GM12873 (cell line): ENCODE measurements around the gene OR14A2.

Experiments used
- TF ChIP-seq, protein P1 (sequence below): IDR thresholded peaks from 2 replicates; pipeline ENCODE4 v1.5.1; 2012; ENCODE audit warnings: low read depth, mild to moderate bottlenecking, moderate library complexity, low read length, control low read depth; ENCODE audit not compliant: insufficient read depth; ENCODE audit errors: missing control alignments

OR14A2 gene

DNA sequence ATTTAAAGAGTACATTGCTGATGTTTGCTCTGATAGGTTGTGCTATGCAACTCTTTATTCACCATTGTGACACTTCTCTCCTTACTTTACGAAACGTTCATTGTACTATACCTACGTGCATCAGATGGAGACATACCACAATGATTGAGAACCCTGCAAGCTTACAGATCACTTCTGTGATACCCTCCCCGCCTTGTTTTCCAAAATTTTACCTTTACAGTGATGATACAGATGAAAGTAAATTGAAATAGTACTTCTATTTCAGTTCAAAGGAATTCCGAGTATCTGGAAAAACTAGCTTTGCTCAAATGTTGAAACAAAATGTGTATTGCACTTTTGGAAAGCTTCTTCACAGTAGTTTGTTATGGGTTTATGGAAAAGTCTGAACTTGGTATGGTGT lies 6.2 kb downstream of the OR14A2 start:
- TF ChIP-seq, protein P1, sequence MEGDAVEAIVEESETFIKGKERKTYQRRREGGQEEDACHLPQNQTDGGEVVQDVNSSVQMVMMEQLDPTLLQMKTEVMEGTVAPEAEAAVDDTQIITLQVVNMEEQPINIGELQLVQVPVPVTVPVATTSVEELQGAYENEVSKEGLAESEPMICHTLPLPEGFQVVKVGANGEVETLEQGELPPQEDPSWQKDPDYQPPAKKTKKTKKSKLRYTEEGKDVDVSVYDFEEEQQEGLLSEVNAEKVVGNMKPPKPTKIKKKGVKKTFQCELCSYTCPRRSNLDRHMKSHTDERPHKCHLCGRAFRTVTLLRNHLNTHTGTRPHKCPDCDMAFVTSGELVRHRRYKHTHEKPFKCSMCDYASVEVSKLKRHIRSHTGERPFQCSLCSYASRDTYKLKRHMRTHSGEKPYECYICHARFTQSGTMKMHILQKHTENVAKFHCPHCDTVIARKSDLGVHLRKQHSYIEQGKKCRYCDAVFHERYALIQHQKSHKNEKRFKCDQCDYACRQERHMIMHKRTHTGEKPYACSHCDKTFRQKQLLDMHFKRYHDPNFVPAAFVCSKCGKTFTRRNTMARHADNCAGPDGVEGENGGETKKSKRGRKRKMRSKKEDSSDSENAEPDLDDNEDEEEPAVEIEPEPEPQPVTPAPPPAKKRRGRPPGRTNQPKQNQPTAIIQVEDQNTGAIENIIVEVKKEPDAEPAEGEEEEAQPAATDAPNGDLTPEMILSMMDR: no peak

DNA sequence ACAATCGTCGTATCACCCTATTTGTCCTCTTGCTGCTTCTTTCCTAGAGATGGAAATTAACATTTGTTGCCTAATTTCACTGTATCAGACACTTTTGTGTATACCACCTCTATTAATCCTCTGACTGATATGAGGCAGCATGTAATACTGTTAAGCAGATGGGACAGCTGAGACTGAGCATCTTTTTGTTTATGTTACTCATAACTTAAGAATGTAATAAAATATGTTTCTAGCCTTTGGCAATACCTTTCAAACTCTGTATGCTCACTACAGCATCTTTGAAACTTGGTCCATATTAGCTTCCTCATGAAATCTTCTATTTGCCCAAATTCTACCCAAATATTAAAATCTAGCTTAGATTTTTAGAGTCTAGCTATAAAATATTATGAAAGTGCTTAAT lies 7.2 kb downstream of the OR14A2 start:
- TF ChIP-seq, protein P1: no peak

DNA sequence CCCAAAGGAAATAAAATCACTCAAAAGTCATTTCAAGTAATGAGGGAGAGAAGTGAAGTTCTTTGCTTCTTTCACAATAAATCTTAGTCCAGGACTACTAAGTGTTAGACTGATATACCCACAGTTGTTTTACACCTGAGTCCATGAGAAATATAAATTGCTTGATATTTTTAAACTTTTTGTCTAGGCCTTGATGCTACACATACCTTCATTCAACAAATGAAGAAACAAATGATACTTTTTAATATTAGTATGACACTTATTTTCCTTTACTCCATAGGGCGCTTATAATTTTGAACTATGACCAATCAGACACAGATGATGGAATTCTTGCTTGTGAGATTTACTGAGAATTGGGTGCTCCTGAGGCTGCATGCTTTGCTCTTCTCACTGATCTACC lies 9.6 kb downstream of the OR14A2 start, which contains the start of gene OR14K1:
OR14K1 (plus strand) TSS at position 301 of the 400 bp plus-strand sequence; CDS start at position 301, 0 bp downstream.
- TF ChIP-seq, protein P1: no peak

DNA sequence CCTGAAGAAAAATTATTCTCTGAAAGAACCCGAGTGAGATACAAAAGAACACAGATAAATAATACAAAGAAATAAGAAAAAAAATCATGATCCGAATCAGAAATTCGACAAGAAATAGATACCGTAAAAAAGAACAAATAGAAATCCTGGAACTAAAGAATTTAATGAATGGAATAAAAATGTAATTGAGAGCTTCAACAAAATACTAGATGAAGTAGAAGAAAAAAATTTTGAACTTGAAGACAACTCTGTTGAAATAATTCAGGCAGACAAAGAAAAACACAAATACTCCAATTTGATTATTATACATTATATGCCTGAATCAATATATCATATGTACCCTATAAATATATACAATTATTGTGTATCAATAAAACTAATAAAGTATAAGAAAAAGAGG lies 26.7 kb downstream of the OR14A2 start:
- TF ChIP-seq, protein P1: no peak

DNA sequence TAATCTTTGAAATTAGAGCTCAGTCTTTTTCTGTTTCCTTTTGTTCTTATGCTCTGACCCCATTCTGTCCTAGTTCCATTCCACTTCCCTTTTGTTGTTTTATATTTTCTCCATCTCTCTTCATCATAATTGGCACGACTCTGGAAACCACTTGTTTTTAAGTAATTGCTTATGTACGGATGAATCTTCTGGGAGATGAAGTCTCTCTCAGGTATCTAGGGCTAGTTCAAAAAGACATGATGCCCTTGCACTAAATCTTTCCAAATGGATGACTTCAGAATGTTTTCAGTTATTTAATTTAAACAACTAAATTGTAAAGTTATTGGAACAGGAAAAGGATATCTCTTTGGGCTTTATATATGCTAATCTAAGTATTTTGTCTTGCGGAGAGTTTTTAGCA lies 31.4 kb downstream of the OR14A2 start, which contains the start of gene OR6F1:
OR6F1 (minus strand) TSS at position 101 of the 400 bp plus-strand sequence. CDS start 3,891 bp downstream, outside the sequence.
- TF ChIP-seq, protein P1: no peak

DNA sequence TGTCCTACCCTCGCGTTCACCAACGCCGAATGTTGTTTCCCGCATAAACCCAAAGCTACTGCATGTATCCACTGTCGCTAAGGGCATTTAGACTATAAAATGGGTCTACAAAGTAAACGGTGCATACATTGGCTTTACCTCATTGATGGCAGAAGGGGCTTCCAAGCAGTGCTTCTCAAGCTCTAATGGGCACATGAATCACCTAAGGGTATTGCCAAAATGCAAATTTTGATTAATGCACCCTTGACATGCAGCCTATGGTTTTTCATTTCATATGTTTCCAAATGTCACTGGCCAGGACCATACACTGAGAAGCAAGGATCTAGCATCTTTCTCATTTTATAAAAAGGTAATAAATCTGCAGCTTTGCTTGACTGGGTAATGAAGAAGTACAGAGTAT lies 34.2 kb downstream of the OR14A2 start:
- TF ChIP-seq, protein P1: no peak

DNA sequence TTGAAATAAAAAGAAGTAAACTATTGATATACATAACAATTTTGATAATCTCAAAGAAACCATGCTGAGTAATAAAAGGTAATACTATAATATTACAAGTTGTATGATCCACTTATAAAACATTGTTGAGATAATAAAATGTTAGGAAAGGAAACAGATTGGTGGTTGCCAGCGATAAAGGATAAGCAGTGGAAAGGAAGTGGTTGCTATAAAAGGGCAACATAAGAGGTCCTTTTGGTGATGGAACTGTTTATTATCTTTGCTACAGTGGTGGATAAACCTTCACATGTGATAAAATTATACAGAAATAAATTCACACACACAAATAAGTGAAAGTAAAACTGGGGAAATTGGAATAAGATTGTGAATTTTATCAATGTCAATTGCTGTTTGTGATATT lies 46.6 kb downstream of the OR14A2 start:
- TF ChIP-seq, protein P1: no peak
